GM12891 (cell line): ENCODE data around the gene DISP2.

Experiments
- POLR2AphosphoS5 ChIP-seq: IDR thresholded peaks from 2 replicates; pipeline ENCODE4 v1.6.1; 2011; ENCODE audit warnings: low read depth, low read length, control low read depth
- POU2F2 ChIP-seq: IDR thresholded peaks from 2 replicates; pipeline ENCODE4 v1.6.1; 2011; ENCODE audit warnings: low read depth, mild to moderate bottlenecking, control low read depth, low read length, moderate library complexity

DNA sequence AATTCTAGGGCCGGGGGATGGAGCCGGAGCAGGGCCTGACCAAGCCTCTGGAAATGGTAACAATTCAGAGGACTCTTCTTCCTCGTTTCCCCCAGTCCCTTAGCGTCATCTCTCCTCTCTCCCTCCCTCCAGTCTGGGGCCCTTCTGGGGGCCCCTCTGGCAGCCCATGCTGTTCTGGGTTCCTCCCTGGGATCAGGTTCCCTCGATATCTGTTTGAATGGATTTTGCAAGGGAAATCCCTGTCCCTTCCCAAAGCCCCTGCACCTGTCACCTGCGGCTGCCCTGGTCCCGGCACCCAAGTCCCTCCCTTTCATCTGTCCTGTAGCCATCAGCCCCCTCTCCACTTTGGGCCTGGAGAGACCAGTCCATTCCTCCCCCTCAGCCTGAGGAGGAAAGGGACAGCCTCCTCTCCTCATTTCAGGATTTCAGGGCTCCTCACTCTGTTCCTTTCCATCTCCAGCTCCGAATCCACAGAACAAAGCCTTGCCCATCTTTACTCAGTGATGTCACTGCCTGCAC is 48.6 kb upstream of the DISP2 start:
- TF ChIP-seq POLR2AphosphoS5, result no peak
- no peak for TF ChIP-seq POU2F2
